Measurements from ENCODE around the gene CLCN4.

CLCN4 gene

DNA sequence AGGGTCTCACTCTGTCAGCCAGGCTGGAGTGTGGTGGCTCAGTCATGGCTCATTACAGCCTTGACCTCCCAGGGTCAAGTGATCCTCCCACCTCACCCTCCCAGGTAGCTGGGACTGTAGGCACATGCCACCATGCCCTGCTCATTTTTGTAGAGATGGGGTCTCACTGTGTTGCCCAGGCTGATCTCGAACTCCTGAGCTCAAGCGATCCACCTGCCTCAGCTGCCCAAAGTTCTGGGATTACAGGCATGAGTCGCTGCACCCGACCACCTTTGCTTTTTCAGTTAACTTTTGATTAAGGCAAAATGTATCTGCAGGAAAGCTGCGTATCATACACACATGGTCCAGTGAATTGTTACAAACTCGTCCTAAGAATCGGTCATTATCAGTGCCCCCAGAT is 16.5 kb upstream of the CLCN4 start:
- no peak for DNase-seq (ENCODE audit: insufficient read length, low spot score)
- TF ChIP-seq CTCF (IDR thresholded peaks at IDR 0.05; ENCODE audit: insufficient read depth, missing control alignments), result no peak
- no peak for FAIRE-seq

GRCh38 chrX:10142041-10142599 is 14.7 kb upstream of the CLCN4 start:
- TF ChIP-seq CTCF (IDR thresholded peaks at IDR 0.05; ENCODE audit: insufficient read depth, missing control alignments), result no peak
- DNase-seq (ENCODE audit: insufficient read length, low spot score) (no peak), FAIRE-seq (no peak)

DNA sequence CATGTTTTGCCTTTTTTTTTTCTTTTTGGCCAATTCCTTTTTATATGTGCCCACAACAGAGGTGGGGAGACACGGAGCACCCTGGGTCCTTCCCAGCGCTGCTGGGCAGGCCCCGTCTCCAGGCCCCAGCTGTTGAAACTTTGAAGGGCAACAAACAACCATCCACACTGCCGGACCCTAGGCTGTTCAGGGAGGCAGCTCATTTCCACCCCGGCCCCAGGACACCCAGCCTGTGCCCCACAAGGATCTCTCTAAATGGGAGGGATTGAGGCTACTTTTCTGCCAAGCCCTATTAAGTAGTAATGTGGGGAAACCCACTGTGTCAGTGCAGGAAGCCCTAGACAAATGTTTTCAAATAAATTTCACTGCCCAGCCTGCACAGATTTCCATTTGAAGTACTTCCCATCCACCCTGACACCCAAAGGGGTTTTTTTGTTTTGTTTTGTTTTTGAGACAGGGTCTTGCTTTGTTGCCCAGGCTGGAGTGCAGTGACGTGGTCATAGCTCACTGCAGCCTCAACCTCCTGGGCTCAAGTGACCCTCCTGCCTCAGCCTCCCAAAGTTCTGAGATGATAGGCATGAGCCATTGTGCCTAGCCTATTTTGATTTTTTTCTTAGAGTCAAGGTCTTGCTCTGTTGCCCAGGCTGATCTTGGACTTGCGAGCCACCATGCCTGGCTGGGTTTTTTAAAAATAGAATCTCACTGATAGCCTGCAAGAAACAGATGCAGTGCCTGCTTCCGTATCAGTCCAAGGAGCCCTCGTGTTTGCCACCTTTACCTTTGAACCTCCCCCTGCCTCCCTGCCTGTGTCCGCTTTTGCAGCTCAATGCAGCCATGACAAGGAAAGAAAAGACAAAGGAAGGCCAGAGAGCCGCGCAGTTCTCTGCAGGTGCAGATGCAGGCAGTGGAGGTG is 13.4 kb upstream of the CLCN4 start:
- no peak for FAIRE-seq
- no peak for DNase-seq (ENCODE audit: insufficient read length, low spot score)
- TF ChIP-seq CTCF (IDR thresholded peaks at IDR 0.05; ENCODE audit: insufficient read depth, missing control alignments), result no peak

DNA sequence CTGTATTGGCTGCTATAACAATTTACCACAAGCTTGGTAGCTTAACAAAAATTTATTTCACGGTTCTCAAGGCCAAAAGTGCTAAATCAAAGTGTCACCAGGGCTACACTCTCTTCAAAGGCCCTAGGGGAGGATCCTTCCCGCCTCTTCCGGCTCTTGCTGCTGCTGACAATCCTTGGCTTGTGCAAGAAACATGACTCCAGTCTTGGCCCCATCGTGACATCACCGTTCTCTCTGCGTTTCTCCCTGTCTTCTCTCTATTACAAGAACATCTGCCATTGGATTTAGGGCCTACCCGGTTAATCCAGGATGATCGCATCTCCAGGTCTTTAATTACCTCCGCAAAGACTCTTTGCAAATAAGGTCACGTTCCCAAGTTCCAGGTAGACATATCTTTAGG is 10.4 kb upstream of the CLCN4 start:
- DNase-seq (ENCODE audit: insufficient read length, low spot score) (peak; percentile 40), FAIRE-seq (peak; percentile 97)
- TF ChIP-seq CTCF (IDR thresholded peaks at IDR 0.05; ENCODE audit: insufficient read depth, missing control alignments), result no peak

DNA sequence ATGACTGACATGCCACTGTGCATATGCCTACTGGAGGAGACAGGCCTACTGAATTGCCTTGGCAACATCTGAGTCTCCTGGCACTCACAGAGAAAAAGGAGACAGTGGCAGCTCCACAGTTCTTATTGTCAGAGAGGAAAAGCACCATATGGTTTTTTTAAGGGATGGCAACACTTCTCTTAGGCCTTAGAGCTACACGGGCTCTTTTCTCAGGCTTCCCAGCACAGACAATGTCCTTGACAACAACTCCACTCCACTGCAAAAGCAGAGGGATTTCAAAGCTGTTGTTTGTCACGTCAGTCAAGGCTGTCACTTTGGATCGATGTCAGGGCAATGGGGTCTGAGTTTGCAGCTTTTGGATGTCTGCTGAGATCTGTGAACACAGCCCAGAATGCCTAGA is 4.7 kb upstream of the CLCN4 start:
- DNase-seq (ENCODE audit: insufficient read length, low spot score) (no peak), FAIRE-seq (no peak)
- no peak for TF ChIP-seq CTCF (IDR thresholded peaks at IDR 0.05; ENCODE audit: insufficient read depth, missing control alignments)

GRCh38 chrX:10155137-10155536 is 1.6 kb upstream of the CLCN4 start:
- FAIRE-seq (peak; percentile 35), DNase-seq (ENCODE audit: insufficient read length, low spot score) (no peak)
- TF ChIP-seq CTCF (IDR thresholded peaks at IDR 0.05; ENCODE audit: insufficient read depth, missing control alignments), result no peak

DNA sequence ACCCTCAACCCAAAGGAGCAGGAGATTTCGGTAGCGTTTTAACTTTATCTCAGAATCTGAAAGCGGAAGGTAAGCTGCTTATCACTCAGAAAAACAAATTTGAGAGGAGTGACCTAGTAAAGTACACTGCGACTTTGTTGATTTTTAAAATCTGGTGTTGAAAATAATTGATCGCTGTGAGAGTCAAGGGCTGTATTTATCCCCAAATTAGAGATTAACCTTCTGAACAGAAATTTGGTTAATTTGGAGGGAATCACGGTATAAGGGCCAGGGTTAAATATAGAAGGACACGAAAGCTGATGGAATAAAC is 212 bp downstream of the CLCN4 start:
- DNase-seq (ENCODE audit: insufficient read length, low spot score), result no peak
- no peak for FAIRE-seq
- TF ChIP-seq CTCF (IDR thresholded peaks at IDR 0.05; ENCODE audit: insufficient read depth, missing control alignments), result no peak

All from D721Med (cell line).